Retinal pigment epithelial cell (primary cell): ENCODE measurements around the gene SCAMP4.

Source experiments
- DNase-seq: peaks from one replicate; pipeline ENCODE4 v3.0.0-alpha.2; 2010; ENCODE audit warnings: low read depth
- H3K4me3 ChIP-seq: 2 replicates; pipeline ENCODE4 v1.5.1; 2011; ENCODE audit warnings: mild to moderate bottlenecking, low read length, control low read depth, moderate library complexity
- TF ChIP-seq, protein P1 (sequence below): conservative IDR thresholded peaks from 2 replicates; pipeline ENCODE4 v1.5.1; 2011; ENCODE audit warnings: low read depth, low read length, control low read depth, inconsistent platforms

The SCAMP4 gene

DNA sequence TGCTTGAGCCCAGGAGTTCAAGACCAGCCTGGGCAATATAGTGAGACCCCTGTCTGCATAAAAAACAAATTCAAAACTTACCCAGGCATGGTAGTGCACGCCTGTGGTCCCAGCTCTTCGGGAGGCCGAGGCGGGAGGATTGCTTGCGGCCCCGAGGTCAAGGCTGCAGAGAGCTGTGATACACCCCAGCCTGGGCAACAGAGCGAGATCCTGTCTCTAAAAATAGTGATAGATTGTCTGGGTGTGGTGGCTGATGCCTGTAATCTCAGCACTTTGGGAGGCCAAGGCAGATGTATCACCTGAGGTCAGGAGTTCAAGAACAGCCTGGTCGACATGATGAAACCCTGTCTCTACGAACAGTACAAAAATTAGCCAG lies 37.9 kb upstream of the SCAMP4 start:
- H3K4me3 ChIP-seq, result no peak overlapping the region
- DNase-seq, result no peak
- TF ChIP-seq, protein P1, sequence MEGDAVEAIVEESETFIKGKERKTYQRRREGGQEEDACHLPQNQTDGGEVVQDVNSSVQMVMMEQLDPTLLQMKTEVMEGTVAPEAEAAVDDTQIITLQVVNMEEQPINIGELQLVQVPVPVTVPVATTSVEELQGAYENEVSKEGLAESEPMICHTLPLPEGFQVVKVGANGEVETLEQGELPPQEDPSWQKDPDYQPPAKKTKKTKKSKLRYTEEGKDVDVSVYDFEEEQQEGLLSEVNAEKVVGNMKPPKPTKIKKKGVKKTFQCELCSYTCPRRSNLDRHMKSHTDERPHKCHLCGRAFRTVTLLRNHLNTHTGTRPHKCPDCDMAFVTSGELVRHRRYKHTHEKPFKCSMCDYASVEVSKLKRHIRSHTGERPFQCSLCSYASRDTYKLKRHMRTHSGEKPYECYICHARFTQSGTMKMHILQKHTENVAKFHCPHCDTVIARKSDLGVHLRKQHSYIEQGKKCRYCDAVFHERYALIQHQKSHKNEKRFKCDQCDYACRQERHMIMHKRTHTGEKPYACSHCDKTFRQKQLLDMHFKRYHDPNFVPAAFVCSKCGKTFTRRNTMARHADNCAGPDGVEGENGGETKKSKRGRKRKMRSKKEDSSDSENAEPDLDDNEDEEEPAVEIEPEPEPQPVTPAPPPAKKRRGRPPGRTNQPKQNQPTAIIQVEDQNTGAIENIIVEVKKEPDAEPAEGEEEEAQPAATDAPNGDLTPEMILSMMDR, result no peak

DNA sequence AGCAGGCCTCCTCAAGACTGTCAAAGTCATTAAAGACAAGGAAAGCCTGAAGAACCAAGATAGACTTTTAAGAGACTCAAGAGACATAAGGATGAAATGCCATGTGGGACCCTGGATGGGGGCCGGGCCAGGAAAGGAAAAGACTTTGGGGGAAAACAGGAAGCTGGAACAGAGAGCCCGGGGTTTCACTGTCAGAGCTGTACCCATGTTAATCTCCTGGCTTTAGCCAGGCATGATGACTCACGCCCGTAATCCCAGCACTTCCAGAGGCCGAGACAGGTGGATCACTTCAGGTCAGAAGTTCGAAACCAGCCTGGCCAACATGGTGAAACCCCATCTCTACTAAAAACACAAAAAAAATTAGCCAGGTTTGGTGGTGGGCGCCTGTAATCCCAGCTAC lies 36.2 kb upstream of the SCAMP4 start:
- TF ChIP-seq, protein P1, result no peak
- no peak for DNase-seq
- no peak overlapping the region for H3K4me3 ChIP-seq

DNA sequence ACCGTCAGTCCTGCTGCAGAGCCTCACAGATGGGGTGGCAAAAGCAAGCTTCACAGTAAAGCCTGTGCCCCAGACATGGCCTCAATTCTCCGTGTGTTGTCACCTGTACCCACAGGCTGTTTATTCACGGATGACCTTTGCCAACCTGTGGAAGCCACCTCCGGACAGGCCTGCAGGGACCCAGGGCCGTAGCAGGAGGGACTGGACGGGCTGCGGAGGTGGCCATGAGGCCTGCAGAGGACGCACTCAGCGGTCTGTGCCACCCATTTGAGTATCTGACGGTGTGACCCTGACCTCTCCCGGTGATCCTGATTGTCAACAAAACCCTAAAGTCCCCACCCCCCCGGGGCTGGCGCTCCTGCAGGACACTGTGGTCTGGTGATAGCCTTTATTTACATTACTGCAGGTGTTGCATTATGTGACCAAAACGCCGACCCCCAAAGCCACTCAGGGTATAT lies 34.0 kb upstream of the SCAMP4 start:
- TF ChIP-seq, protein P1, result no peak
- DNase-seq, result no peak
- H3K4me3 ChIP-seq, result no peak overlapping the region

DNA sequence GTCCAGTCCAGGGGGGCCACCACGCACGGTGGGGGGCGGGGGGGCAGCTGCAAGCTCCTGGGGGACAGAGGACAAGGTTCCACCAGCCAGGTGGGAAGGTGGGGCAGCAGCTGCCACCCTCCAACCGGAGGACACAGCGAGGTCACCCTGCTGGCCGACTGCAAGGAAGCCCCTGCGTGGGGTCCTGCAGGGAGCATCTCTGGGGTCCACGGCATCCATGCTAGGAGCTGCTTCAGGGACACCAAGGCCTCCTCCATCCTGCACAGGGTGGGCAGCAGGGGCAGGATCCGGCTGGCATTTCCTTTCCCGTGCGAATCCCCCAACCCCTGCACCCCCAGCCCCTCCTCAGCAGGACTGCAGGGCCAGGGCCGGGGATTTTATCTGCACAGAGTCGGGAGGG lies 33.6 kb upstream of the SCAMP4 start:
- TF ChIP-seq, protein P1, result no peak
- DNase-seq, result no peak
- H3K4me3 ChIP-seq, result no peak overlapping the region

DNA sequence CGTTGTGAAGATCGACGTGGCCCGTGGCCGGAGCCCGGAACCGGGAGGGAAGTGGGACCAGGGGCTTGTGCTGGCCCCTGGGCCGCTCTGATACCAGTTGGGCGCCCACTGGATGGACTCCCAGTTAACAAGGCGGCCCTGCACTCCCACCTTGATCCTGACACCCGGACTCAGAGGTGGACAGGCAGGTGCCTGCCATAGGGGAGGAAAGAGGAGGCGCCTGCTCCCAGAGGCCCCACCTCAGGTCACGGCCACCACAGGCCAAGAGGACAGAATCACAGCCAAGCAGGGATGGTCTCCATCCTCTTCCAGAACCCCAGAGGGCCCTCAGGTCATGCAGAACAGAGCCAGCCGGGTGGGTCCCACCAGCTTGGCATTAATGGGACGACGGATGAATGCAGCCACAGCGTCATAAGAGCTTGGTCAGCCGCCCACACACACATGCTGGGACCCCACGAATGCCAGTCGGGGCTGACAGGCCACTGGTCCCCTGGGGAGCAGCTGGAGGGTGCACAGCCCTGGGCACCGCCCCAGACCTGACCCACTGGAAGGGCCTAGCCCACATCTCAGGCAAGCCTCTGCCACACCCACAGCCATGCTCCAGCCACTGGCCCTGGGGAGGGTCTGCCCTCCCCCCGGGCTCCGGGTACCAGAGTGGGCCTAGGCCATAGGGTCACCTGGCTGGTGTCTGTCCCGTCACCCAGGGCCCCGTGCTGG lies 32.2 kb upstream of the SCAMP4 start:
- no peak overlapping the region for H3K4me3 ChIP-seq
- DNase-seq, result no peak
- TF ChIP-seq, protein P1, result no peak

DNA sequence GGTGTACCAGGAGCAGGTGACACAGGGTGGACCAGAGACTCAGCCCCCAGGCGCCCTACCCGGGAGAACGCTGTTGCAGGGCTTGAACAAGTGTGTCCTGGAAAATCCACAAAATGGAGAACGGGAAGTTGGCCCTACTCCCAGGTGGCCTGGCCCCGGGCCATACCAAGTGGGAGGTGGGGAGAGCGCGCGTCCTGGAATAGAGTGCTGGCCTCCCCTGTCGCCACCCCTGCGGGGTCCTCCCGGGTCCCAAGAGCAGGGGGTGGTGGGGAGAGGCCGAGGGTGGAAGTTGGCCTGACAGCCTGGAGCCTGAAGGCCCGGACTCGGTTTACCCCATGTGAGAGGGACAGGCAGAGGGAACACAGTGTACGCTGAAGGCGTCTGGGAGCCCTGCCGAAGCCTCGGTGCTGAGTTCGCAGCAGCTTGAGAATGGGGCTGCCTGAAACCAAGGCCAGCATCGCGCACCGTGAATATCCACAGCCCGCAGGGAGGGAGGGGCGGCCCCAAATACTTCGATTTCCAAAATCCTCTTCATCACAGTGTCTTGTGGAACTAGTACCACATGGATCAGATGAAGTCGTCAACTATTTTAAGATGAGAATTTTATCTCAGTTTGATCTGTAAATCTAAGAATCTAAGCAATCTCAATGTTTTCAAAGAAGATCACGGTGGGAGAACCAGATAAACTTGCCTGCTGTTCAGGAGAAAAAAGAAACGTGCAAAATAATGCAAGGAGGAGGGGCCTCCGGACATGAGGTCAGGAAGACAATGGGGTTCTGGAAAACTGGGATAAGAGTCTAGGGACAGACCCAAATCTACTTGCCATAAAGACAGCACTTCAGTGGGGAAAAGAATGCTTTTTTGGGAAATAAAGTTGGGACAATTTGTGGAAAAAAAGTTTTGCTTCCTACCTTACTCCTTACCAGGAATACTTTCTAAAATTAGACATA lies 31.4 kb upstream of the SCAMP4 start:
- no peak overlapping the region for H3K4me3 ChIP-seq
- DNase-seq, result no peak
- TF ChIP-seq, protein P1, result no peak
